Activated CD4-positive, CD25-positive, alpha-beta regulatory T cell treated with anti-CD3 and anti-CD28 coated beads, Interleukin-2, amount 50 U/mL, for 16 hours (primary cell): ENCODE results near the gene PDLIM5.
"Not testable (repeated sequence)": the region's sequence is repeated elsewhere in the genome, so short reads cannot be mapped to it uniquely, and the experiment has no call there.

Experiments
- DNase-seq: peaks from one replicate; pipeline ENCODE4 v3.0.0-alpha.2; 2020; ENCODE audit warnings: low read depth, low spot score

Gene PDLIM5

GRCh38 chr4:94495408-94495807 is 43.7 kb downstream of the PDLIM5 start:
- no peak for DNase-seq

- DNase-seq: no peak
Measured at GRCh38 chr4:94497690-94498089, 45.9 kb downstream of the PDLIM5 start.

GRCh38 chr4:94498502-94498901 is 46.8 kb downstream of the PDLIM5 start:
- no peak for DNase-seq

- no peak for DNase-seq
Measured at GRCh38 chr4:94500685-94501084, 48.9 kb downstream of the PDLIM5 start.

GRCh38 chr4:94504545-94504944 is 52.8 kb downstream of the PDLIM5 start:
- DNase-seq: no peak

GRCh38 chr4:94506822-94507221 is 55.1 kb downstream of the PDLIM5 start:
- DNase-seq: no peak

GRCh38 chr4:94507281-94507680 is 55.5 kb downstream of the PDLIM5 start:
- DNase-seq: no peak

- DNase-seq: no peak
Measured at GRCh38 chr4:94507708-94508107, 56.0 kb downstream of the PDLIM5 start.

GRCh38 chr4:94508296-94508695 is 56.6 kb downstream of the PDLIM5 start:
- DNase-seq: no peak

- no peak for DNase-seq
Measured at GRCh38 chr4:94508806-94509205, 57.1 kb downstream of the PDLIM5 start.

GRCh38 chr4:94511591-94511990 is 59.8 kb downstream of the PDLIM5 start:
- no peak for DNase-seq

- DNase-seq: not testable (repeated sequence)
Measured at GRCh38 chr4:94513532-94513931, 61.8 kb downstream of the PDLIM5 start.

GRCh38 chr4:94515365-94515764 is 63.6 kb downstream of the PDLIM5 start:
- DNase-seq: no peak

- DNase-seq: no peak
Measured at GRCh38 chr4:94516067-94516466, 64.3 kb downstream of the PDLIM5 start.

GRCh38 chr4:94516999-94517398 is 65.3 kb downstream of the PDLIM5 start:
- DNase-seq: no peak

GRCh38 chr4:94517492-94517891 is 65.8 kb downstream of the PDLIM5 start:
- no peak for DNase-seq

- no peak for DNase-seq
Measured at GRCh38 chr4:94519019-94519418, 67.3 kb downstream of the PDLIM5 start.

- DNase-seq: no peak
Measured at GRCh38 chr4:94519925-94520789, 68.4 kb downstream of the PDLIM5 start.

- no peak for DNase-seq
Measured at GRCh38 chr4:94523033-94523580, 71.4 kb downstream of the PDLIM5 start.

GRCh38 chr4:94523617-94524016 is 71.9 kb downstream of the PDLIM5 start:
- no peak for DNase-seq

GRCh38 chr4:94525993-94526728 is 74.4 kb downstream of the PDLIM5 start:
- DNase-seq: no peak

GRCh38 chr4:94527556-94528233 is 76.0 kb downstream of the PDLIM5 start:
- no peak for DNase-seq
